ENCODE data around the gene BCL7C. TPM values are rescaled to one million over a fixed set of nuclear protein-coding genes. Genes with fewer than 3 reads are reported as not detected.

Gene BCL7C
- total and polyA plus RNA-seq, 2 of the 13 experiments (the other 11 are each of a cell fraction or from before 2014, with no cell fraction given), result 17.7 to 33.8 TPM

DNA sequence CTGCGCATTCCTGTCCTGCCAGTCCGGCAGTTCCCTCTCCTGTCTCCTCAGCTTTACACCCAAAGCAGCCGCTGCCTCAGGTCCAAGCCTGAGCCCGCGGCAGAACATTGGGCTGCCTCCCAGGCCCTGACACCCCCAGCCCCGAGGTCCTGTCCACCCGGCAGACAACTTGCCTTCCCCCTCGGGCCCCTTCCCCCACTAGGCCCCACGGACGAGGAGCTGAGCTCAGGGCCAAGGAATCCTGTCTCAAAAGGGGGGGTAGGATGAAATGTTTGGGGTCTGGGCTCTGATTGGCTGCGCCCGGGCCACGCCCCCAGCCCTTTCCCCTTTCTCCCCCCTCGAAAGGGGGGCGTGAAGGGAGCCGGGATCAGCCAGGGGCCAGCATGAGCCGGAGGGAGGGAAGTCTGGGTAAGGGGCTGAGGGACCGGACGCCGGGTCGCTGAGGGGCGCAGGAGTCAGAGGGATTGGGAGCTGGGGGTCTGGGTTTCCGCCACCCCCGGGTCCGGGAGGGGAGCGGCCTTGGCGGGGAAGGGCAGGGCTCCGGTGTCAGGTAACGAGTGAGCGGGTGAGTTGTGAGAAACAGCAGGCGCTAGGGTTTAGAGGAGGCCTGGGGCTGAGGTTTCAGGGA is 2.5 kb upstream of the BCL7C start, which contains the start of gene CTF1 (continued):
- TF ChIP-seq NONO (IDR thresholded peaks at IDR 0.05) (no peak), NONO (CRISPR knock-in tag; conservative IDR thresholded peaks at IDR 0.05) (peak; percentile 28; the same call in 1 of the 2 replicates), PCBP1 (IDR thresholded peaks at IDR 0.05; ENCODE audit: borderline replicate concordance, low read depth, low read length) (peak; percentile 94; the same call in 1 of the 2 replicates)
- TF ChIP-seq, protein P1, sequence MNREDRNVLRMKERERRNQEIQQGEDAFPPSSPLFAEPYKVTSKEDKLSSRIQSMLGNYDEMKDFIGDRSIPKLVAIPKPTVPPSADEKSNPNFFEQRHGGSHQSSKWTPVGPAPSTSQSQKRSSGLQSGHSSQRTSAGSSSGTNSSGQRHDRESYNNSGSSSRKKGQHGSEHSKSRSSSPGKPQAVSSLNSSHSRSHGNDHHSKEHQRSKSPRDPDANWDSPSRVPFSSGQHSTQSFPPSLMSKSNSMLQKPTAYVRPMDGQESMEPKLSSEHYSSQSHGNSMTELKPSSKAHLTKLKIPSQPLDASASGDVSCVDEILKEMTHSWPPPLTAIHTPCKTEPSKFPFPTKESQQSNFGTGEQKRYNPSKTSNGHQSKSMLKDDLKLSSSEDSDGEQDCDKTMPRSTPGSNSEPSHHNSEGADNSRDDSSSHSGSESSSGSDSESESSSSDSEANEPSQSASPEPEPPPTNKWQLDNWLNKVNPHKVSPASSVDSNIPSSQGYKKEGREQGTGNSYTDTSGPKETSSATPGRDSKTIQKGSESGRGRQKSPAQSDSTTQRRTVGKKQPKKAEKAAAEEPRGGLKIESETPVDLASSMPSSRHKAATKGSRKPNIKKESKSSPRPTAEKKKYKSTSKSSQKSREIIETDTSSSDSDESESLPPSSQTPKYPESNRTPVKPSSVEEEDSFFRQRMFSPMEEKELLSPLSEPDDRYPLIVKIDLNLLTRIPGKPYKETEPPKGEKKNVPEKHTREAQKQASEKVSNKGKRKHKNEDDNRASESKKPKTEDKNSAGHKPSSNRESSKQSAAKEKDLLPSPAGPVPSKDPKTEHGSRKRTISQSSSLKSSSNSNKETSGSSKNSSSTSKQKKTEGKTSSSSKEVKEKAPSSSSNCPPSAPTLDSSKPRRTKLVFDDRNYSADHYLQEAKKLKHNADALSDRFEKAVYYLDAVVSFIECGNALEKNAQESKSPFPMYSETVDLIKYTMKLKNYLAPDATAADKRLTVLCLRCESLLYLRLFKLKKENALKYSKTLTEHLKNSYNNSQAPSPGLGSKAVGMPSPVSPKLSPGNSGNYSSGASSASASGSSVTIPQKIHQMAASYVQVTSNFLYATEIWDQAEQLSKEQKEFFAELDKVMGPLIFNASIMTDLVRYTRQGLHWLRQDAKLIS (CRISPR knock-in tag; IDR thresholded peaks at IDR 0.05), result no peak
- TF ChIP-seq, protein P2, sequence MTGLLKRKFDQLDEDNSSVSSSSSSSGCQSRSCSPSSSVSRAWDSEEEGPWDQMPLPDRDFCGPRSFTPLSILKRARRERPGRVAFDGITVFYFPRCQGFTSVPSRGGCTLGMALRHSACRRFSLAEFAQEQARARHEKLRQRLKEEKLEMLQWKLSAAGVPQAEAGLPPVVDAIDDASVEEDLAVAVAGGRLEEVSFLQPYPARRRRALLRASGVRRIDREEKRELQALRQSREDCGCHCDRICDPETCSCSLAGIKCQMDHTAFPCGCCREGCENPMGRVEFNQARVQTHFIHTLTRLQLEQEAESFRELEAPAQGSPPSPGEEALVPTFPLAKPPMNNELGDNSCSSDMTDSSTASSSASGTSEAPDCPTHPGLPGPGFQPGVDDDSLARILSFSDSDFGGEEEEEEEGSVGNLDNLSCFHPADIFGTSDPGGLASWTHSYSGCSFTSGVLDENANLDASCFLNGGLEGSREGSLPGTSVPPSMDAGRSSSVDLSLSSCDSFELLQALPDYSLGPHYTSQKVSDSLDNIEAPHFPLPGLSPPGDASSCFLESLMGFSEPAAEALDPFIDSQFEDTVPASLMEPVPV (CRISPR knock-in tag; IDR thresholded peaks at IDR 0.05), result peak; percentile 56; the same call in 1 of the 2 replicates

All from HepG2 (cell line).